Liver (tissue), 9 donors: ENCODE data around the gene FASTK. TPM values are rescaled to one million over a fixed set of nuclear protein-coding genes. Genes with fewer than 3 reads are reported as not detected.

Experiments used
- DNase-seq: peaks from one replicate; pipeline ENCODE4 v3.0.0-alpha.2; 2017; ENCODE audit warnings: low spot score
- H3K27ac ChIP-seq, 2 donors: one replicate each; pipeline ENCODE4 v1.7.0; 2013; ENCODE audit warnings: inconsistent platforms in 2 of 2, low read length in 2 of 2, control low read depth in 1 of 2, low read depth in 1 of 2, mild to moderate bottlenecking in 1 of 2
- H3K27me3 ChIP-seq, 4 donors: one replicate each; pipeline versions ENCODE4 v1.6.1 to v1.7.0; 2013; ENCODE audit warnings: low read length in 3 of 4, inconsistent platforms in 1 of 4, mild to moderate bottlenecking in 1 of 4, moderate library complexity in 1 of 4; ENCODE audit not compliant: control insufficient read depth in 4 of 4, insufficient read depth in 4 of 4
- H3K36me3 ChIP-seq, 4 donors: one replicate each; pipeline versions ENCODE4 v1.6.1 to v1.7.0; 2013; ENCODE audit warnings: low read length in 3 of 4, mild to moderate bottlenecking in 3 of 4, low read depth in 1 of 4, moderate library complexity in 1 of 4; ENCODE audit not compliant: control insufficient read depth in 4 of 4, insufficient read depth in 3 of 4
- H3K4me1 ChIP-seq, 4 donors: one replicate each; pipeline versions ENCODE4 v1.6.1 to v1.7.0; 2013; ENCODE audit warnings: low read length in 3 of 4, mild to moderate bottlenecking in 3 of 4, moderate library complexity in 1 of 4; ENCODE audit not compliant: control insufficient read depth in 4 of 4, insufficient read depth in 4 of 4
- H3K4me3 ChIP-seq, 3 donors: one replicate each; pipeline versions ENCODE4 v1.6.1 to v1.7.0; 2013; ENCODE audit warnings: low read length in 3 of 3, control low read depth in 1 of 3, low read depth in 1 of 3, mild to moderate bottlenecking in 1 of 3
- H3K9ac ChIP-seq, 2 donors: one replicate each; pipeline ENCODE4 v1.7.0; 2013; ENCODE audit warnings: low read length in 2 of 2, mild to moderate bottlenecking in 2 of 2, moderate library complexity in 2 of 2, control low read depth in 1 of 2, low read depth in 1 of 2
- H3K9me3 ChIP-seq, 4 donors: one replicate each; pipeline versions ENCODE4 v1.6.1 to v1.7.0; 2013; ENCODE audit warnings: low read length in 3 of 4; ENCODE audit not compliant: control insufficient read depth in 4 of 4
- EGR1 ChIP-seq, 2 donors: IDR thresholded peaks; 2 replicates each; pipeline ENCODE4 v1.6.1; 2016 to 2018; ENCODE audit warnings: antibody characterized with exemption in 2 of 2, low read depth in 2 of 2
- FOXA1 ChIP-seq: IDR thresholded peaks from 2 replicates; pipeline ENCODE4 v1.6.1; 2016; ENCODE audit warnings: antibody characterized with exemption
- FOXA2 ChIP-seq: IDR thresholded peaks from 2 replicates; pipeline ENCODE4 v1.6.1; 2016; ENCODE audit warnings: antibody characterized with exemption
- GABPA ChIP-seq, 2 donors: IDR thresholded peaks in 1 of 2; conservative IDR thresholded peaks in 1 of 2; 2 replicates each; pipeline ENCODE4 v1.6.1; 2016; ENCODE audit warnings: antibody characterized with exemption in 2 of 2, mild to moderate bottlenecking in 1 of 2, moderate library complexity in 1 of 2
- HNF4G ChIP-seq: IDR thresholded peaks from 2 replicates; pipeline ENCODE4 v1.6.1; 2016; ENCODE audit warnings: antibody characterized with exemption
- JUND ChIP-seq, 2 donors: IDR thresholded peaks; 2 replicates each; pipeline ENCODE4 v1.6.1; 2016; ENCODE audit warnings: antibody characterized with exemption in 2 of 2
- NR2F2 ChIP-seq: IDR thresholded peaks from 2 replicates; pipeline ENCODE4 v1.6.1; 2016; ENCODE audit warnings: antibody characterized with exemption
- RAD21 ChIP-seq, 2 donors: IDR thresholded peaks; 2 replicates each; pipeline ENCODE4 v1.6.1; 2016; ENCODE audit warnings: antibody characterized with exemption in 2 of 2, mild to moderate bottlenecking in 2 of 2
- SP1 ChIP-seq: IDR thresholded peaks from 2 replicates; pipeline ENCODE4 v1.6.1; 2018; ENCODE audit warnings: antibody characterized with exemption, mild to moderate bottlenecking
- YY1 ChIP-seq: IDR thresholded peaks from 2 replicates; pipeline ENCODE4 v1.6.1; 2016; ENCODE audit warnings: antibody characterized with exemption, mild to moderate bottlenecking
- WGBS: extraction: QIAGEN DNeasy Blood & Tissue Kit; methylation state at CpG from one replicate; pipeline ENCODE4 v1.1.7; 2013; 5-methylcytosine and 5-hydroxymethylcytosine counted together
- polyA plus RNA-seq, 2 donors: library from polyadenylated mRNA; stranded (reverse) in 1 of 2; unstranded in 1 of 2; fragments of 200-250 nt in 1 of 2; fragments of >200 nt in 1 of 2; fragmentation: Nextera tagmentation in 1 of 2; extraction: Ambion mirVana in 1 of 2; gene quantifications; one replicate each; pipeline versions ENCODE4 v1.2.1 to v1.2.3, GENCODE V29; 2013 to 2015
- total RNA-seq, 2 donors: library from RNA; depleted of rRNA; stranded (reverse); fragments of >200 nt; gene quantifications; one replicate each; pipeline ENCODE4 v1.2.3, GENCODE V29; 2014
- TF ChIP-seq, protein P1 (sequence below): IDR thresholded peaks from 2 replicates; pipeline ENCODE4 v1.6.1; 2016; ENCODE audit warnings: antibody characterized with exemption
- TF ChIP-seq, protein P2 (sequence below): IDR thresholded peaks from 2 replicates; pipeline ENCODE4 v1.6.1; 2016; ENCODE audit warnings: antibody characterized with exemption
- TF ChIP-seq, protein P3 (sequence below): IDR thresholded peaks from 2 replicates; pipeline ENCODE4 v1.6.1; 2016; ENCODE audit warnings: antibody characterized with exemption
- TF ChIP-seq, protein P4 (sequence below): fragments of 150-350 bp; IDR thresholded peaks from 2 replicates; pipeline ENCODE4 v1.5.1; 2017; ENCODE audit warnings: improper control_type of control experiment, low read depth, low read length; ENCODE audit not compliant: missing input control
- TF ChIP-seq, protein P5 (sequence below): IDR thresholded peaks from 2 replicates; pipeline ENCODE4 v1.6.1; 2016; ENCODE audit warnings: antibody characterized with exemption, mild to moderate bottlenecking
- donor health status: healthy.
- donor health status: healthy.
- donor health status: healthy.
- donor health status: healthy.
- donor health status: healthy.

FASTK gene
- total and polyA plus RNA-seq, 4 donors: 31.1 to 62.8 (median 43.7) TPM

DNA sequence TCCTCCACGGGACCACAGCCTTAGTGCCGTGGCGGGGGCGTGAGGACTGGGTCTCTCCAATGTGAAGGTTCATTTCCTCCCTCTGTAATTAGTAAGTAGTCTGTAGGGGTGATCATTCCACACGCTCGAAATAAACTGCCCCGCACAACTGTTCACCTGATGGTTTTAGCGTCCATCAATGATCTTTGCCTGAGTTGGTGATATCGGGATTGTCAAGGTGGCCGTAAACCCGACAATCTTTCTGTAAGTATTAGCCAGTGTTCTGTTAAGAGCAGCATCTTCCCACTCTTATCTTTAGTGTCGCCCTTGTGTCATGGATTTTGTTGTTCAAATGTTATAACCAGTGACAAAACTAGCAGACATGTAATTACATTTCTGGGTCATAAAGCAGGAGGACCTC is 23.4 kb upstream of the FASTK start:
- TF ChIP-seq, protein P1, sequence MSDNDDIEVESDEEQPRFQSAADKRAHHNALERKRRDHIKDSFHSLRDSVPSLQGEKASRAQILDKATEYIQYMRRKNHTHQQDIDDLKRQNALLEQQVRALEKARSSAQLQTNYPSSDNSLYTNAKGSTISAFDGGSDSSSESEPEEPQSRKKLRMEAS: no peak
- Histone ChIP-seq H3K4me1 (no peaks in the 10 kb centered on the region), H3K27ac (no peak overlapping the region), H3K36me3 (peaks cover 0 to 4% (median 1%) of the 10 kb centered on the region in 4 donors), H3K27me3 (no peaks in the 10 kb centered on the region), H3K9ac (no peak overlapping the region), H3K9me3 (no peaks in the 10 kb centered on the region), H3K4me3 (no peak overlapping the region)
- no peak for DNase-seq
- WGBS: 88% methylated on average over 12 of the region's 12 CpGs

DNA sequence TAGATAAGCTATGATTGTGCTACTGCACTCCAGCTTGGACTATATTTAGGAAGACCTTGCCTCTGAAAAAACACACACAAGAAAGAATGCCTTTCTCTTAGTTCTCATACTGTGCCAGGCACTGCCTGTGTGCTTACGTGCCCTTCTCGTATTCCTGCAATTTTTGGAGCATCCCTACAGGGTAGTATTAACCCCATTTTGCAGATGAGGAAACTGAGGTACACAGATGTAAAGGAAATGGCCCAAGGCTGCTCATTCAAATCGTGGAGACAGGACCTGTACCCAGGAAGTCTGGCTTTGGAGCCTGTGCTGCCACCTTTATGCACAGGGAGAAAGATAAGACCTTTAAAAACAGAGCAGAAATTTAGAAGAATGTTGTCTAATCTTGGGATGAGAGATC is 22.4 kb upstream of the FASTK start:
- no peak for DNase-seq
- Histone ChIP-seq H3K4me3 (no peak overlapping the region), H3K27me3 (no peaks in the 10 kb centered on the region), H3K9me3 (no peaks in the 10 kb centered on the region), H3K27ac (no peak overlapping the region), H3K36me3 (peaks cover 0 to 4% (median 1%) of the 10 kb centered on the region in 4 donors), H3K9ac (no peak overlapping the region), H3K4me1 (no peaks in the 10 kb centered on the region)
- TF ChIP-seq, protein P1: no peak
- TF ChIP-seq HNF4G: no peak
- TF ChIP-seq FOXA2: no peak
- TF ChIP-seq, protein P2, sequence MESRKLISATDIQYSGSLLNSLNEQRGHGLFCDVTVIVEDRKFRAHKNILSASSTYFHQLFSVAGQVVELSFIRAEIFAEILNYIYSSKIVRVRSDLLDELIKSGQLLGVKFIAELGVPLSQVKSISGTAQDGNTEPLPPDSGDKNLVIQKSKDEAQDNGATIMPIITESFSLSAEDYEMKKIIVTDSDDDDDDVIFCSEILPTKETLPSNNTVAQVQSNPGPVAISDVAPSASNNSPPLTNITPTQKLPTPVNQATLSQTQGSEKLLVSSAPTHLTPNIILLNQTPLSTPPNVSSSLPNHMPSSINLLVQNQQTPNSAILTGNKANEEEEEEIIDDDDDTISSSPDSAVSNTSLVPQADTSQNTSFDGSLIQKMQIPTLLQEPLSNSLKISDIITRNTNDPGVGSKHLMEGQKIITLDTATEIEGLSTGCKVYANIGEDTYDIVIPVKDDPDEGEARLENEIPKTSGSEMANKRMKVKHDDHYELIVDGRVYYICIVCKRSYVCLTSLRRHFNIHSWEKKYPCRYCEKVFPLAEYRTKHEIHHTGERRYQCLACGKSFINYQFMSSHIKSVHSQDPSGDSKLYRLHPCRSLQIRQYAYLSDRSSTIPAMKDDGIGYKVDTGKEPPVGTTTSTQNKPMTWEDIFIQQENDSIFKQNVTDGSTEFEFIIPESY: no peak
- no peak for TF ChIP-seq RAD21 (IDR thresholded peaks at IDR 0.05)
- TF ChIP-seq, protein P3, sequence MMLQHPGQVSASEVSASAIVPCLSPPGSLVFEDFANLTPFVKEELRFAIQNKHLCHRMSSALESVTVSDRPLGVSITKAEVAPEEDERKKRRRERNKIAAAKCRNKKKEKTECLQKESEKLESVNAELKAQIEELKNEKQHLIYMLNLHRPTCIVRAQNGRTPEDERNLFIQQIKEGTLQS: no peak
- TF ChIP-seq EGR1 (IDR thresholded peaks at IDR 0.05; ENCODE audit: low read depth in 2 of 2): no peak
- no peak for TF ChIP-seq GABPA (IDR thresholded peaks at IDR 0.05 in 1 of 2, conservative IDR thresholded peaks at IDR 0.05 in 1 of 2)
- TF ChIP-seq, protein P4, sequence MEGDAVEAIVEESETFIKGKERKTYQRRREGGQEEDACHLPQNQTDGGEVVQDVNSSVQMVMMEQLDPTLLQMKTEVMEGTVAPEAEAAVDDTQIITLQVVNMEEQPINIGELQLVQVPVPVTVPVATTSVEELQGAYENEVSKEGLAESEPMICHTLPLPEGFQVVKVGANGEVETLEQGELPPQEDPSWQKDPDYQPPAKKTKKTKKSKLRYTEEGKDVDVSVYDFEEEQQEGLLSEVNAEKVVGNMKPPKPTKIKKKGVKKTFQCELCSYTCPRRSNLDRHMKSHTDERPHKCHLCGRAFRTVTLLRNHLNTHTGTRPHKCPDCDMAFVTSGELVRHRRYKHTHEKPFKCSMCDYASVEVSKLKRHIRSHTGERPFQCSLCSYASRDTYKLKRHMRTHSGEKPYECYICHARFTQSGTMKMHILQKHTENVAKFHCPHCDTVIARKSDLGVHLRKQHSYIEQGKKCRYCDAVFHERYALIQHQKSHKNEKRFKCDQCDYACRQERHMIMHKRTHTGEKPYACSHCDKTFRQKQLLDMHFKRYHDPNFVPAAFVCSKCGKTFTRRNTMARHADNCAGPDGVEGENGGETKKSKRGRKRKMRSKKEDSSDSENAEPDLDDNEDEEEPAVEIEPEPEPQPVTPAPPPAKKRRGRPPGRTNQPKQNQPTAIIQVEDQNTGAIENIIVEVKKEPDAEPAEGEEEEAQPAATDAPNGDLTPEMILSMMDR: no peak
- no peak for TF ChIP-seq YY1
- TF ChIP-seq SP1: no peak
- no peak for TF ChIP-seq NR2F2
- no peak for TF ChIP-seq JUND (IDR thresholded peaks at IDR 0.05)
- no peak for TF ChIP-seq FOXA1
- TF ChIP-seq, protein P5, sequence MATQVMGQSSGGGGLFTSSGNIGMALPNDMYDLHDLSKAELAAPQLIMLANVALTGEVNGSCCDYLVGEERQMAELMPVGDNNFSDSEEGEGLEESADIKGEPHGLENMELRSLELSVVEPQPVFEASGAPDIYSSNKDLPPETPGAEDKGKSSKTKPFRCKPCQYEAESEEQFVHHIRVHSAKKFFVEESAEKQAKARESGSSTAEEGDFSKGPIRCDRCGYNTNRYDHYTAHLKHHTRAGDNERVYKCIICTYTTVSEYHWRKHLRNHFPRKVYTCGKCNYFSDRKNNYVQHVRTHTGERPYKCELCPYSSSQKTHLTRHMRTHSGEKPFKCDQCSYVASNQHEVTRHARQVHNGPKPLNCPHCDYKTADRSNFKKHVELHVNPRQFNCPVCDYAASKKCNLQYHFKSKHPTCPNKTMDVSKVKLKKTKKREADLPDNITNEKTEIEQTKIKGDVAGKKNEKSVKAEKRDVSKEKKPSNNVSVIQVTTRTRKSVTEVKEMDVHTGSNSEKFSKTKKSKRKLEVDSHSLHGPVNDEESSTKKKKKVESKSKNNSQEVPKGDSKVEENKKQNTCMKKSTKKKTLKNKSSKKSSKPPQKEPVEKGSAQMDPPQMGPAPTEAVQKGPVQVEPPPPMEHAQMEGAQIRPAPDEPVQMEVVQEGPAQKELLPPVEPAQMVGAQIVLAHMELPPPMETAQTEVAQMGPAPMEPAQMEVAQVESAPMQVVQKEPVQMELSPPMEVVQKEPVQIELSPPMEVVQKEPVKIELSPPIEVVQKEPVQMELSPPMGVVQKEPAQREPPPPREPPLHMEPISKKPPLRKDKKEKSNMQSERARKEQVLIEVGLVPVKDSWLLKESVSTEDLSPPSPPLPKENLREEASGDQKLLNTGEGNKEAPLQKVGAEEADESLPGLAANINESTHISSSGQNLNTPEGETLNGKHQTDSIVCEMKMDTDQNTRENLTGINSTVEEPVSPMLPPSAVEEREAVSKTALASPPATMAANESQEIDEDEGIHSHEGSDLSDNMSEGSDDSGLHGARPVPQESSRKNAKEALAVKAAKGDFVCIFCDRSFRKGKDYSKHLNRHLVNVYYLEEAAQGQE: no peak
- 85% methylated on average over 3 of the region's 3 CpGs for WGBS
